GM18907 (cell line): ENCODE results near the gene OR1S1.
"Not testable (repeated sequence)": the region's sequence is repeated elsewhere in the genome, so short reads cannot be mapped to it uniquely, and the experiment has no call there.

Experiments used
- ATAC-seq: cut with Tn5 transposase; IDR thresholded peaks from one replicate; pipeline ENCODE4 v1.9.1; 2021; ENCODE audit warnings: mild to moderate bottlenecking, moderate library complexity; ENCODE audit not compliant: unreplicated experiment

OR1S1 gene

DNA sequence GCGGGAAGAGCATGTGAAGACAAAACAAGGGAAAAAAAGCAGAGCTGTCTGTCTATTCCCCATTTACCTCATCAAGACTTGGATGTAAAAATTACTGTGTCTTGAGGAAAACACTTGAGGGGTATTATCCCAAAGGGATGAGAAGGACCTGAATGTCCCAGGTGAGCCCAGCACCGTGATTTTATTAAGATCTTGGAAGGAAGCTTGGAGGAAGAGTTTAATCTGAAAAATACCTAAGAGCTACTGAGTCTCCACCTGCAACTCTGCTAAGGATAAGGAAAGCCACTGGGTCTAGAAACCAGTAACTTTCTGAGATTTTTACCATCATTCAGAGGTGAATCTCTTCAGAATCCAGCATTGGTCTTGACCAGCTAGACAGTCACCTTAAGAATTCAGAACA is at the start of gene OR1S1:
Gene OR1S1, plus strand, starts transcription at position 301 of the 400 bp plus-strand sequence.
- ATAC-seq = not testable (repeated sequence)

DNA sequence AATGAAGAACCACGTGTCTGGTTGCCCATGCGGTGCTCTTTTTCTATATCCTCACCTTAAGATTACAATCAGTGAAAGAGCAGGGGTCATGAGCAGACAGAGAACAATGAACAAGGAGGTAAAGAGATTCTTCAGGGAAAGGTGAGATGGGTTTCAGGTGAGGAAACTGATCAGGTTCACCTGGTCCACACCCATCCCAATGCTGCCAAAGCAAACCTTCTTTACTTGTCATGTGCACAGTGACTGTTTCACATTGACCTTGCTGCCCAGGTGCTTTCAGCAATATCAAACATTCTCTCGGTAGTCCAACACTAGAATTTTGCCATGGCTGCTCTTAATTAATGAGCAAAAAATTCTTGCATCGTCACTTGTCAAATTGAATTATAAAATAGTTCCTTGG is 48.1 kb upstream of the OR1S1 start:
- ATAC-seq = no peak

DNA sequence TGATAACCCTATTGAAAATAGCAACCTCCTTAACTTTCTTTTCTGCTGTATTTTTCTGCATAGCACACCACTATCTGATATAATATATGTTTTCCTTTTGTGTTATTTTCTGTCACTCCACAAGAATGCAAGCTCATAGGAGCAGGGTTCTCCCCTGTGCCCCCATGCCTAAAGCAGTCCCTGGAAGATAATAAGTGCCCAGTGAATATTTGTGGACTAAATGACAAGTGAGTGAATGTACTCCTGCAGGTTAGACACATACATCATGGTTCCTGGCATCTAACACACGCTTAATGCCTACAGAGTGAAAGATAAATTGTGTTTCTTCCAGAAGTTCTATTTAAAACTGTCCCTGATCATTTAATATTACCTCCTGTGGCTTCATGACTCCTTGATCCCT is 47.5 kb upstream of the OR1S1 start:
- no peak for ATAC-seq

DNA sequence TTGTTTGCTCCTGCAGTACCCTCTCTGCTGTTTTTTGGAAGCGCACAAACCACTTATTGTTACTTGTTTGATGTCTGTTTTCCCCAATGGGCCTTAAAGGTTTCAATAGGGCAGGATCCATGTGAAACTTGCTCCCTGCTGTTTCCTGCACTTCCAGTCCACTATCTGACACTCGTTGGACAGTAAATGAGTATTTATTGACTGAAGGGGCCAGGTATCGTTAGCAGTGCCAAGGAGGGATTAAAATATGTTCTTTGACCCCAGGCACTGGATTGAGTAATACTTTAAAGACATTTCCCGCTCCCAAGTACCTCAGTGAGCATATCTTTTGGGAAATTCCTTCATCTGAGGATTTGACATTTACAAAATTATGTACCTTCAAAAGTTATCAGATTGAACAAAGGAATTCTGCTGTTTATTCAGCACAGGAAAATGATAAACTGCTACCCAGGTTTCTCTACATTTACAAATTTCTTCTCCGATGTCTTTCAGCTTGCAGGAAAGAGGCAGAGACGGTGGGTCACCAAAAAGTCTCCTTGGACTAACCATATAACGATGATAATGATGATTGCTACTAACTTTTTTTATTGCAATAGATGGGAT is 46.9 kb upstream of the OR1S1 start:
- ATAC-seq = no peak

DNA sequence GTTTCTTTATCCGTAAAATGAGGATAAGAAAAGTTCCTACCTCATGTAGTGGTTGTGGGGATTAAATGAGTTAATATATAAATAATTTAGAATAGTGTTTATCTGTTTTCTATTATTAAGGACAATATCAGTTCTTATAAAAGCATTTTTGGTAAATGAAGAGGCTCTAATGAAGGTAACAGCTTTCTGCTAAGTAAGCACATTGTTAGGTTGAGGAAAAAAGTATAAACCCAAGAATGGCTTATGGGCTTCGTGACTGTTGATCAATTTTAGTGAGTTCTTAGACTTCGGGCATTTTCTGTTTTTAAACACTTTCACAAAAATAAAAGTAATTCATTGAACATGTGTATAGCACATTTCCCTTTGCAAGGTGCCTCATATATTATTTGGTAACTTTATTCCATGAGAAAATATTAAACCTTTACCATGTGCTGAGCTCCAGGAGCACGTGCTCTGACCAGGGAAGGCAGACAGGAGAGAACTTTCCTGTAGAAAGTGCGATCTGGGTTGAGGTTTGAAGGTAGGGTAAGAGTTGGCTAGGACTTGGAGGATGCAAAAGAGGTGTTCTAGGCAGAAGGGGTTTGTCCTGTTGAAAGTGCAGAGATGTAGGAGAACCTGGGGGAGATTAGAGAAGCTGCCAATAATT is 35.0 kb upstream of the OR1S1 start:
- no peak for ATAC-seq

DNA sequence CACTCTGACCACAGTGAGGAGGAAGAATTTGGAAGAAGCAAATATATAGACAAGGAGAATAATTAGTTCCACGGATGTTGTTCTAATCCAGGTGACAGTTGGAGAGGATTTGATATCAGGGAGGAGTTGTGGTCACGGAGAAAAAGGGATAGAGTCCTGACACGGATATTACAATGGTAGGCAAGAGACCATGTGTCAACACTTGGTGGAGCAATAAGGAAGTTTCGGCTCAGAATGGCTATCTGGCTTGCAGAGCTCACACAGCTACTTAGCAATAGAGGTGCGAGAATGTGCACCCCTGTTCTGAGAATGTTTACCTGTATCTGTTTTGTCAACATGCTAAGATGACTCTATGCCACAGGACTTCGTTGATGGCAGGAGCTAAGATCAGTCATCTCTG is 34.1 kb upstream of the OR1S1 start:
- no peak for ATAC-seq

DNA sequence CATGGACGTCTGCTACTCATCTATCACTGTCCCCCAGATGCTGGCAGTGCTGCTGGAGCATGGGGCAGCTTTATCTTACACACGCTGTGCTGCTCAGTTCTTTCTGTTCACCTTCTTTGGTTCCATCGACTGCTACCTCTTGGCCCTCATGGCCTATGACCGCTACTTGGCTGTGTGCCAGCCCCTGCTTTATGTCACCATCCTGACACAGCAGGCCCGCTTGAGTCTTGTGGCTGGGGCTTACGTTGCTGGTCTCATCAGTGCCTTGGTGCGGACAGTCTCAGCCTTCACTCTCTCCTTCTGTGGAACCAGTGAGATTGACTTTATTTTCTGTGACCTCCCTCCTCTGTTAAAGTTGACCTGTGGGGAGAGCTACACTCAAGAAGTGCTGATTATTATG is 32.9 kb upstream of the OR1S1 start:
- ATAC-seq = no peak

DNA sequence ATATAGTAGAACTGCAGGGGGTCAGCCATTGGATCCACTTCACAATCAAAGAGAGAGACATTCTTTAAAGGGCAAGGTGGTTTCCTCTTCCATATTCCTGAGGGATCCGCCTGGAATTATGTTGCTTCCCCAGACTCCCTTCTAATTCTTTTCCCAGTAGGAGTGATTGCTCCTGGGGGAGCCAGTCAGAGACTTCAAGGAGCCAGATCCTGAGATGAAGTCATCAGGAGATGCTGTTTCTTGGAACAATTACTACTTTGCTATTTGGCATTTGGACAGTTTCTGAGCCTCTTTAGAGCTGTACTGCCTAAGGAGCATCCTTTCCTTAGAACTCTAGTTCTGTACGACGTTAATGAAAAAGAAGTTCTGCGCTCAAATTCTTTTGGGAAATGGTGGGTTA is 25.6 kb upstream of the OR1S1 start:
- ATAC-seq = no peak

DNA sequence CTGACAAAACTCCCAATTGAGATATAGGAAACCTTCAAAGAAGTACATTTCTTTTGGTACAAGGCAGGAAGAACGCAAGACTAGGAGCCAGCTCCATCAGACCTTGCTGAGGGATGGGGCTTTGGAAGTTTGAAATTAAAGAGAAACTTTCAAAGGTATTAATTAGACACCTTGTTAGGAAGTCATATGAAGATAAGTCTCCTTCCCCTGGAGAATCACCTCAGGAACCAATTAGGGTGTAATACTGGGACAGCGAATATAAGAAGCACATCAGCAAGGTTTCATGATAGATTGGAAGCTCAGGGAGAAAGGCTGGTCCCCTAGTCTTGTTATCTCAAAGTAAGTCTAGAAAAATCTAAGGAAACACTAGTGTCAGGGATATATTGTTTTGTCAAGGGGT is 23.8 kb upstream of the OR1S1 start, which contains the start of gene OR9Q2:
Gene OR9Q2, plus strand, starts transcription at position 301 of the 400 bp plus-strand sequence. CDS start 1,421 bp downstream, outside the sequence.
- ATAC-seq = no peak

DNA sequence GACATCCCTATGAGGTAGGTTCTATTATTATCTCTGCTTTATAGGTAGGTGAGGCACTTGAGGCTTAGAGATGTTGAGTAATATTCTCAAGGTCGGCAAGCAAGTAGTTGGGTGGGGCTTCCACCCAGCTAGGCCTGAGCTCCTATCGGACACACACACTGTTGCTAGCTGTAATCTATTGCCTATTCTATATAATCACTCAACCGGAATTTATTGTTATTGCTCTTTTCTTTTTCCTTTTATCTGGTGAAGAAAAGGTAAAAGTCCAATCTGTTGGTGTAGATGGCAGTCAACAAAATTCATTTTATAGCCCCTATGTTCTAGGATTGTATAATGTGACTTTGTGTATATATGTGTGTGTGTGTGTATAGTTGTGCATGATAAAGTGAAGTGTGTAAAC is 20.3 kb upstream of the OR1S1 start:
- ATAC-seq = no peak

DNA sequence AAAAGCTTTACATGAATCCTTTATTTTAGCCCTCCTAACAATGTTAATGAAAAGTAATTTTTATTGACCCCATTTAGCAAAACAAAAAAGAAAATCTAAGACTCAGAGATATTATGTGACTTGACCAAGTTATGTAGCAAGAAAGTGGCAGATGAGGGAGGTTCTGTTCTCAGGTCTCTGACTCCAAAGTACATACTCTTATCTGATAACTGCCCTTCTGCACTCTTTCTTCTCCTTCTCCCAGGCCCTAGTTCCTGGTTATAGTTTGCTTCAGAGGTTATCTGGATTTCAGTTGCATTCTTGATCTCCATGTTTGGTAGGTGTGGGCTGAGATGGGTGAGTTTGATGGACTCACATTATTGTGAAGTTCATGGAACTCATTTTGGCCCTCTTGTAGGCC is 19.1 kb upstream of the OR1S1 start:
- ATAC-seq = no peak

DNA sequence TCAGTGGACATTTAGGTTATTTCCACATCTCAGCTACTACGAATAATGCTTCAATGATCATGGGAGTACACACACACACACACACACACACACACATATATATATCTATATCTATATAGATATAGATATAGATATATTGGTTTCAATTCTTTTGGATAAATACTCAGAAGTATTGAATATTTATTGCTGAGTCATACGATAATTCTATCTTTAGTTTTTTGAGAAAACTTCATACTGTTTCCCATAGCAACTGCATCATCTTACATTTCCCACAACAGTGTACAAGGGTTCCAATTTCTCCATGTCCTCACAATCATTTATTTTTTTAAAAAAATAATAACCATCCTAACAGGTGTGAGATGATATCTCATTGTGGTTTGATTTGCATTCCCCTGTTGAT is 16.6 kb upstream of the OR1S1 start:
- no peak for ATAC-seq

DNA sequence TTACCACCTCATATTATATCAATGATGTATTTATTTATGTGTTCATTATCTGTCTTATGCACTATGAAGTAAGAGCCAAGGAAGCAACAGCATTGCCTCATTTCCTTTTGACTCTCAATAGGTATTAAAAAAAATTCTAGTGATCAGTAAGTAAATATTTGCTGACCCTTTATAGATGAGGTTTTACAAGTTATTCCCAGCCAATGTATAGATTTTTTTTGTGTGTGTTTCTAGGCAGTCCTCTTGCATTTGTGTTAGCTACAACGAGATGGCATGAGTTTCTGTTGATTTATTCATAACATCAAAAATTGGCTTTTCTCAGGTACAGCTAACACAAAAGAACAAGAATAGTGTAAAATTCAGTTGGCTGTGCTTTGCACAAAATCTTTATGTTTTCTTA is 13.2 kb upstream of the OR1S1 start:
- ATAC-seq = no peak

DNA sequence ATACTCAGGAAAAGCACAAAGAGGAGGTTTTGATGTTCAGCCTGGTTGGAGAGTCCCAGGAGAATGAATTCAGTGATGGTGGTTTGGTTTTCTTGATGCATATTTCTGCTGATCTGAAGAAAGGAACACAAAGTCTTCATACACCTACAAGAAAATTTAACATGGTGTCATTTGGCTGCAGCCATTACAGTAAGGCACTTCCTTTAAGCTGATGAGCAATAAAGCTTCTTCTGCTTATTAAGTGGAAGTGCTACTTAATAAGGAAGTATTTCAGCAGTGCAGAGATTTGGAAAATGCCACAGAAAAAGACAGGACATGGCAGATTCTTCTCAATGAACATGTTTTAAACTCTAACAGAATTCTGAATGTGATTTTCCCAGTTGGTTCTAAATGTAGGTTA is 8.5 kb upstream of the OR1S1 start, which contains the start of gene OR1S2:
Gene OR1S2, minus strand, starts transcription at position 101 of the 400 bp plus-strand sequence. Its CDS starts 0 bp downstream, at position 101.
- ATAC-seq = no peak

DNA sequence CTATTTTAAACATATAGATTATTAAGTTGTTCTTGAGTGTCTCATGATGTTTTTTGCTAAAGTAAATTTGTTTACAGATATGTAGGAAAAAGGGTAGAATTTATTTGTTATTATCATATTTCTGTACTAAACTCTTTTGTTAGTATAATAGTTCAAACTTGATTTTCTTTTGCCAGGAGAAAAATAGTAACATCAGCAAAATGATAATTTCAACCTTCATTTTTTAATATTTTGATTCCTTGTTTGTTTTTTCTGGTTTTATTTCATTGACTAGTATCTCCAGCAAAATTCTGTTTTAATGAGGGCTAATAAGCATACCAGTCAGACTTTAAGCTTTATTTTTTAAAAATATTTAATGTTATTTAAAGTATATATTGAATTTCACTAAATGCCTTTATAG is 4.0 kb downstream of the OR1S1 start:
- no peak for ATAC-seq

DNA sequence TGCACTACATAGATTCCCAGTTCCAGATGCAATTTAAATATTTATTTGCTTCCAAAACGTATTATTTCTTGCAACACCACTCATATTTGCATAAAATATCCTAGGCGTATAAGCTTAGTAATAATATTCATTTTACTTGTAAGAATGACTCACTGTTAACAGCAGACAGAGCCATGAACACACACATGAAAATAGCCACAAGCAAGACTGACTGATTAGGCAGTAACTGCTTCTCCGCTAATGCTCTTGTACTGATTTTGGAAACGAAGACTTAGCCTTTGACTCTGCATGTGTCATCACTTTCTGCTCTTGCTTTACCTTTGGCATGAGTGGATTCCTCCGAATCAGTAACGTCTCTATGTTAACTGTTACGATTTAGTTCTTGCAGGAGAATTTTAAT is 10.2 kb downstream of the OR1S1 start:
- ATAC-seq = no peak

DNA sequence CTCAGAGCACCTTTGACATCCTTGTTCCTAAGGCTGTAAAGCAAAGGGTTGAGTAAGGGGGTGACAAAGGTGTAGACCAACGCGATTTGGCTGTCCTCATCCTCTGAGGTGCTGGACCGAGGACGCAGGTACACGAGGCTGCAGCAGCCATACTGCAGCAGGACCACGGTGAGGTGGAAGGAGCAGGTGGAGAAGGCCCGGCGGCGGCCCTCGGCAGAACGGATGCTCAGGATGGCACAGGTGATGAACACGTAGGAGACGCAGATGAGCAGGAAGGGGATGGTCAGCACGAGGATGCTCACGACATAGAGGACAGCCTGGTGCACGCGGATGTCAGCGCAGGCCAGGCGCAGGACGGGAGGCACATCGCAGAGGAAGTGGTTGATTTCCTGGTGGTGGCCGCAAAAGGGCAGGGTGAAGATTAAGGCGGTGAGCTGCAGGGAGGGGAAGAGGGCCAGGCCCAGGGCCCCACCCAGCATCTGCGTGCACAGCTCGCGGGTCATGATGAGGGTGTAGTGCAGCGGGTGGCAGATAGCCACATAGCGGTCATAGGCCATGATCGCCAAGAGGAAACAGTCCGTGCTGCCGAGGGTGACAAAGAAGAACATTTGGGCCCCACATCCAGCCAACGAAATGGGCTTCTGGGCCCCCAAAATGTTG is 15.6 kb downstream of the OR1S1 start:
- no peak for ATAC-seq

DNA sequence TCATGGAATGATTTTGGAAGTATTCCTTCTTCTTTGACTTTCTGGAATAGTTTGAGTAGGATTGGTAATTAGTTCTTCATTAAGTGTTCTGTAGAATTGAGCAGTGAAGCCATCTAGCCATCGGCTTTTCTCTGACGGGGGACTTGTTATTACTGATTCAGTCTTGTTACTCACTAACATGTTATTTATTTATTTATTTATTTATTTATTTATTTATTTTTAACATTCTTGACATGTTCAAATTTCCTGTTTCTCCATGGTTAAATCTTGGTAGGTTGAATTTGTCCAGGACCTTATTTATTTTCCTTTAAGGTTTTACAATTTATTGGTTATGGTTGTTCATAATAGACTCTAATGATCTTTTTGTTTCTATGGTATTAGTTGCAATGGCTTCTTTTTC is 31.4 kb downstream of the OR1S1 start:
- ATAC-seq = no peak

DNA sequence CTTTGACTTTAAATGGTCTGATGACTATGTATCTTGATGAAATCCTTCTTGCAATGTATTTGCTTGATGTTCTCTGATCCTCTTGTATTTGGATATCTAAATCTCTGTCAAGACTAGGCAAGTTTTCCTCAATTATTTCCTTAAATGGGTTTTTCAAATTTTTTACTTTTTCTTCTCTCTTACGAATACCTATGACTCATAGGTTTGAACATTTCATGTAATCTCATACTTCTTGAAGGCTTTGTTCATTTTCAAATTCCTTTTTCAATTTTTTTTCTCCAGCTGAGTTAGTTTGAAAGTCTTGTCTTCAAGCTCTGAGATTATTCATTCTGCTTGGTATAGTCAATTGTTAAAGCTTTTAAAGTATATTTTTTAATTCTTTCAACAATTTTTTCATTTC is 42.4 kb downstream of the OR1S1 start:
- no peak for ATAC-seq

DNA sequence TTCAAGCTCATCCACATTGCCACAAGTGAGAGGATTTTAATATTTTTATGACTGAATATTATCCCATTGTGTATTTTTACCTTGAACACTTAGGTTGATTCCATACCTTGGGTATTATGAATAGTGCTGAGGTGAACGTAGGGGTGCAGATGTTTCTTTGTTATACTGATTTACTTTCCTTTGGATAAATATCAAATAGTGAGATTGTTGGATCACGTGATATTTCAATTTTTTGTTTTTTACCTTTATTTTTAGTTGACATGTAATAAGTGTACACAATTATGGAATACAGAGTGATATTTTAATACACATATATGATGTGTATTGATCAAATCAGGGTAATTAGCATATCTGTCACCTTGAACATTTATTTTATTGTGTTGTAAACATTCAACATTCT is 47.5 kb downstream of the OR1S1 start:
- ATAC-seq = no peak
